ENCODE measurements around the gene NXF1.

DNA sequence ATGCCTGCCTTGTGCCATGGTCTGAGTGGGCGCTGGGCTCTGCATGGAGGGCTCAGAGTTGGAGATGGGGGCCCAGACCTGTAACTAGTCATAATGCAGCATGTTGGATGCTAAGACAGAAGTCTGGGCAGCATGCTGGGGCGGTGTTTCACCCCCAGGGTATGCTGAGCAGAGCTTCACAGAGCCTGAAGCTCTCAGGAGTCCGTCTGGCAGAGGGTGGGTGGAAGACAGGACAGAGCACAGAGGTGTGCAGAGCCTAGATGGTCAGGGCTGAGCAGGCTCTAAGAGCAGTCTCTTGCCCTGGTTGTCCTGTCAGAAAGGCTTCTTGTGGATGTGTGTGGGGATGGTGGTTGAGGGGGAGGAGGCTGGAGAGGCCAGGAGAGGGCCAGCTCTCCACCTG is 26.8 kb downstream of the NXF1 start:
- TF ChIP-seq ZBTB7A (IDR thresholded peaks at IDR 0.05; ENCODE audit: low read depth) = no peak
- no peak for TF ChIP-seq EP300 (IDR thresholded peaks at IDR 0.05; ENCODE audit: borderline replicate concordance)
- no peak for TF ChIP-seq YY1 (IDR thresholded peaks at IDR 0.05; ENCODE audit: low read depth)
- no peak for TF ChIP-seq CREB1 (IDR thresholded peaks at IDR 0.05; ENCODE audit: low read depth)
- TF ChIP-seq, protein P1, sequence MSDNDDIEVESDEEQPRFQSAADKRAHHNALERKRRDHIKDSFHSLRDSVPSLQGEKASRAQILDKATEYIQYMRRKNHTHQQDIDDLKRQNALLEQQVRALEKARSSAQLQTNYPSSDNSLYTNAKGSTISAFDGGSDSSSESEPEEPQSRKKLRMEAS (IDR thresholded peaks at IDR 0.05) = no peak
- TF ChIP-seq, protein P2, sequence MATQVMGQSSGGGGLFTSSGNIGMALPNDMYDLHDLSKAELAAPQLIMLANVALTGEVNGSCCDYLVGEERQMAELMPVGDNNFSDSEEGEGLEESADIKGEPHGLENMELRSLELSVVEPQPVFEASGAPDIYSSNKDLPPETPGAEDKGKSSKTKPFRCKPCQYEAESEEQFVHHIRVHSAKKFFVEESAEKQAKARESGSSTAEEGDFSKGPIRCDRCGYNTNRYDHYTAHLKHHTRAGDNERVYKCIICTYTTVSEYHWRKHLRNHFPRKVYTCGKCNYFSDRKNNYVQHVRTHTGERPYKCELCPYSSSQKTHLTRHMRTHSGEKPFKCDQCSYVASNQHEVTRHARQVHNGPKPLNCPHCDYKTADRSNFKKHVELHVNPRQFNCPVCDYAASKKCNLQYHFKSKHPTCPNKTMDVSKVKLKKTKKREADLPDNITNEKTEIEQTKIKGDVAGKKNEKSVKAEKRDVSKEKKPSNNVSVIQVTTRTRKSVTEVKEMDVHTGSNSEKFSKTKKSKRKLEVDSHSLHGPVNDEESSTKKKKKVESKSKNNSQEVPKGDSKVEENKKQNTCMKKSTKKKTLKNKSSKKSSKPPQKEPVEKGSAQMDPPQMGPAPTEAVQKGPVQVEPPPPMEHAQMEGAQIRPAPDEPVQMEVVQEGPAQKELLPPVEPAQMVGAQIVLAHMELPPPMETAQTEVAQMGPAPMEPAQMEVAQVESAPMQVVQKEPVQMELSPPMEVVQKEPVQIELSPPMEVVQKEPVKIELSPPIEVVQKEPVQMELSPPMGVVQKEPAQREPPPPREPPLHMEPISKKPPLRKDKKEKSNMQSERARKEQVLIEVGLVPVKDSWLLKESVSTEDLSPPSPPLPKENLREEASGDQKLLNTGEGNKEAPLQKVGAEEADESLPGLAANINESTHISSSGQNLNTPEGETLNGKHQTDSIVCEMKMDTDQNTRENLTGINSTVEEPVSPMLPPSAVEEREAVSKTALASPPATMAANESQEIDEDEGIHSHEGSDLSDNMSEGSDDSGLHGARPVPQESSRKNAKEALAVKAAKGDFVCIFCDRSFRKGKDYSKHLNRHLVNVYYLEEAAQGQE (IDR thresholded peaks at IDR 0.05; ENCODE audit: low read depth) = no peak
- no peak for TF ChIP-seq CEBPB (IDR thresholded peaks at IDR 0.05)
- no peak for TF ChIP-seq FOXM1 (IDR thresholded peaks at IDR 0.05; ENCODE audit: borderline replicate concordance, low read depth)
- no peak for TF ChIP-seq TAF1 (IDR thresholded peaks at IDR 0.05; ENCODE audit: low read depth)
- TF ChIP-seq, protein P3, sequence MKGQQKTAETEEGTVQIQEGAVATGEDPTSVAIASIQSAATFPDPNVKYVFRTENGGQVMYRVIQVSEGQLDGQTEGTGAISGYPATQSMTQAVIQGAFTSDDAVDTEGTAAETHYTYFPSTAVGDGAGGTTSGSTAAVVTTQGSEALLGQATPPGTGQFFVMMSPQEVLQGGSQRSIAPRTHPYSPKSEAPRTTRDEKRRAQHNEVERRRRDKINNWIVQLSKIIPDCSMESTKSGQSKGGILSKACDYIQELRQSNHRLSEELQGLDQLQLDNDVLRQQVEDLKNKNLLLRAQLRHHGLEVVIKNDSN (IDR thresholded peaks at IDR 0.05) = no peak
- TF ChIP-seq RAD21 (IDR thresholded peaks at IDR 0.05; ENCODE audit: low read depth) = no peak
- TF ChIP-seq TCF12 (IDR thresholded peaks at IDR 0.05; ENCODE audit: low read depth) = no peak
- TF ChIP-seq EGR1 (IDR thresholded peaks at IDR 0.05) = no peak
- no peak for TF ChIP-seq TEAD4 (IDR thresholded peaks at IDR 0.05)
